AG04450 (cell line): ENCODE results near the gene CCM2L. TPM values are rescaled to one million over a fixed set of nuclear protein-coding genes. Genes with fewer than 3 reads are reported as not detected.

Source experiments
- CTCF ChIA-PET: fragments of 300-600, 350-600 bp; formaldehyde crosslinking; extraction: SDS; loops from one replicate; lab custom pipeline; 2022; ENCODE audit warnings: antibody characterized with exemption, inconsistent platforms; lab: Charles Lee
- POLR2A ChIA-PET: fragments of 350-600 bp; formaldehyde crosslinking; extraction: SDS; loops from one replicate; lab custom pipeline; 2021; ENCODE audit warnings: antibody characterized with exemption, inconsistent platforms; lab: Yijun Ruan, JAX
- DNase-seq: peaks from one replicate; pipeline ENCODE4 v3.0.0-alpha.2; 2011; ENCODE audit warnings: low read depth, low spot score
- H3K27ac ChIP-seq: one replicate; pipeline ENCODE4 v1.5.1; 2012; ENCODE audit warnings: low read depth, low read length, control low read depth
- H3K27me3 ChIP-seq: one replicate; pipeline ENCODE4 v1.6.0; 2012; ENCODE audit warnings: low read length; ENCODE audit not compliant: control insufficient read depth, insufficient read depth
- H3K4me3 ChIP-seq: 2 replicates; pipeline ENCODE4 v1.5.1; 2011; ENCODE audit warnings: mild to moderate bottlenecking, low read depth, low read length, control low read depth
- H3K9me3 ChIP-seq: 2 replicates; pipeline ENCODE4 v1.5.1; 2012; ENCODE audit warnings: low read length; ENCODE audit not compliant: control insufficient read depth, insufficient read depth
- CTCF ChIP-seq: IDR thresholded peaks from 2 replicates; pipeline ENCODE4 v1.5.1; 2011; ENCODE audit warnings: low read depth, low read length, control low read depth, inconsistent platforms
- polyA plus RNA-seq: library from polyadenylated mRNA; depleted of rRNA; stranded (reverse); fragments of >200 nt; gene quantifications from 2 replicates; pipeline ENCODE4 v1.2.3, GENCODE V29; 2011

CCM2L gene
- polyA plus RNA-seq, 1 experiment = not detected

- TF ChIP-seq CTCF = no peak
- DNase-seq = no peak
- peaks cover 24% of the 10 kb centered on the region for H3K27me3 ChIP-seq
These were observed 5.3 kb upstream of the CCM2L start for GRCh38 chr20:32004963-32005362.

DNA sequence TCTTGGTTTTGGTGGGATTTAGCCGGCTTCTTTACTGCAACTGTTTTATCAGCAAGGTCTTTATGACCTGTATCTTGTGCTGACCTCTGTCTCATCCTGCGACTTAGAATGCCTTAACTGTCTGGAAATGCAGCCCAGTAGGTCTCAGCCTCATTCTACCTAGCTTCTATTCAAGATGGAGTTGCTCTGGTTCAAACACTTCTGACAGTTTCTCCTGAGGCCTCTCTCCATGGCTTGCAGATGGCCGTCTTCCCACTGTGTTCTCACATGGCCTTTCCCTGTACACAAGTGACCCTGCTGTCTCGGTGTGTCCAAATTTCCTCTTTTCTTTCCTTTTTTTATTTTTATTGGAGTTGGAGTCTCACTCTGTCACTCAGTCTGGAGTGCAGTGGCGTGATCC, 4.2 kb upstream of the CCM2L start:
- CTCF ChIA-PET = interaction anchor here (0.6 kb wide), 1 partner anchor 79 kb away, joined by 8 read pairs; no protein-coding TSS in a partner anchor
- TF ChIP-seq CTCF = no peak
- peaks cover 24% of the 10 kb centered on the region for H3K27me3 ChIP-seq

More at GRCh38 chr20:32004963-32005362, 5.3 kb upstream of the CCM2L start:
- no peaks in the 10 kb centered on the region for H3K9me3 ChIP-seq
- H3K4me3 ChIP-seq = no peak overlapping the region
- POLR2A ChIA-PET = no interaction called here
- CTCF ChIA-PET = no interaction called here
- H3K27ac ChIP-seq = no peak overlapping the region

DNA sequence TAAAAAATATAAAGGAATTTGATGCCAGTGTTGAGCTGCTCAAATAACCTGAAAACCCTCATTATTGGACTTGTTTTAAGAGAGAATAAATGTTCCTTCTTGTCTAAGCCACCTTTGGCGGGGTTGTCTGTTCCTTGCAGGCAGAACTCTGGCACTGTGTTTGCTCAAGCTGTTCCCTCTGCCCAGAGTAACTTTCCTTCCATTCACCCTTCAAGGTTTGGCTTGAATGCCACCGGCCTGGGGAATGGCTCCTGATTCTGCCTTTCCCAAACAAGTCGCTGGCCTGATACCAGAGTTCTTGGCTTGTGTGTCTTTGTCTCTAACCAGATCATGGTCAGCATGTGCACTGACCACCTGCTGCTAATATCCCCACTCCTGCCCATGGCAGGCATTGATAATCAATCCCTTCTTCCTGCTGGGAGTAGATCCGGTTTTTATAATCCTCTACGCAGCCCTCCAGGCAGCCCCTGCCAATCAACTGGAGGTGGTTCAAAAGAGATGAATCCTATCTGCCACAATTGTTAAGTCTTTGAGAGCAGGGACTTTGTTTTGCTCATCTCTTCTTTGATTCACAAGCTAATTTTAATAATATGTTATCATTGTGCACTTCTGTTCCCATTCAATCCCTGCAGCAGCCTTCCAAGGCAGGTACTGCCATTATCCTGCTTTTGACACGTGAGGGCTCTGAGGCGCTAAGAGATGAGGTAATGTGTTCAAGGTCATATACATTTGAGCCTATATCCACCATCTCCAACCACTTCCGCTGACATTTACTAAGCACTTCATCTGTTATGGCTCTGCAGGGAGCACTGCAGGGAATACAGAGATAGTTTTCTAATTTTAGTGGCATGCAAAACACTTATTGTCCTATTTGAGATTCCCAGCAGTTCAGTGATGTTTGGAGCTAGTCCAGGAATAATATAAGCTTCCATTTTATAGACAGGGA, 3.1 kb upstream of the CCM2L start:
- ChIA-PET POLR2A (no interaction called here), CTCF (interaction anchor here (0.6 to 0.9 kb wide), 2 partner anchors 24 kb away, joined by 3 read pairs; no protein-coding TSS in a partner anchor)
- H3K27ac ChIP-seq = no peak overlapping the region
- no peaks in the 10 kb centered on the region for H3K9me3 ChIP-seq
- H3K4me3 ChIP-seq = no peak overlapping the region
- no peak for DNase-seq
- TF ChIP-seq CTCF = no peak
- H3K27me3 ChIP-seq = peaks cover 25% of the 10 kb centered on the region

More for the DNA sequence above, 4.2 kb upstream of the CCM2L start:
- POLR2A ChIA-PET = no interaction called here
- DNase-seq = no peak
- Histone ChIP-seq H3K4me3 (no peak overlapping the region), H3K27ac (no peak overlapping the region), H3K9me3 (no peaks in the 10 kb centered on the region)

DNA sequence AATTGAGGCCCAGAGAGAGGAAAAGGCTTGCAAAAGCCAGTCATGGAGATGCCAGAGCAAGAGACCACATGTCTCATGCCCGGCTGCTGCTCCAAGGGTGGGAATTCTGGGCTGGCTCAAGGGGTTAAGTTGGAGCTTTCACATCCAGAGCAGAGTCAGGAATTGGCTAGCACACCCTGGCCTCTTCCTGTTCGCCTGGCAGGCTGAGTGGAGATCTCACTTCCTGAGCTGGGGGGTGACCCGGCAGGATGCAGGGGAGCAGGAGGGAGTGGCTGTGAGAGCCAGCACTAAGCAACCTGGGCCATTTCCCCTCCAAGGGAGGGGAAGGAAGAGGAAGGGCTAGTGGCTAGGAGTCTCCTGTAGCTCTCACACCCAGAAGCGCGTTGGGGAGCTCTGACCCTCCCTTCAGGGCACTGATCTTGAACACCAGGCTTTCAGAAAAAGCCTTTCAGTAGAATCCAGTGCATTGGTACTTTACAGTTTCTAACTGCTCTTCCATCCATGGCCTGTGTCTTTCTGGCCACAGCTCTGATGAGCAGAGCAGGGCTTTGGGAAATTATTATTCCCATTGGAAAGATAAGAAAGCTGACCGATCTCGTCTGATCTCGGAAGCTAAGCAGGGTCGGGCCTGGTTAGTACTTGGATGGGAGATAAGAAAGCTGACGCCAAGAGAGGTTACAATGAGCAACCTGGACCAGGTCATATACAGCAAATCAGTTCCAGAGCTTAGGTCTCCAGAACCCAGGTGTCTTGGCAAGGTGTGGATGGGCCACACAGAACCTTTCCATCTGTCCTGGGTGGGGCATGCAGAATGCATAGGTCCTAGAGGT, 2.2 kb upstream of the CCM2L start:
- Histone ChIP-seq H3K27me3 (peaks cover 23% of the 10 kb centered on the region), H3K27ac (no peak overlapping the region), H3K4me3 (no peak overlapping the region), H3K9me3 (no peaks in the 10 kb centered on the region)
- no peak for DNase-seq
- no peak for TF ChIP-seq CTCF
- ChIA-PET POLR2A (no interaction called here), CTCF (interaction anchor here (0.9 kb wide), 1 partner anchor 23 kb away, joined by 3 read pairs; no protein-coding TSS in a partner anchor)
